ENCODE measurements around the gene HMX1. TPM values are rescaled to one million over a fixed set of nuclear protein-coding genes. Genes with fewer than 3 reads are reported as not detected.

HMX1 gene
- total RNA-seq, 1 experiment from 2014 or later, result not detected

DNA sequence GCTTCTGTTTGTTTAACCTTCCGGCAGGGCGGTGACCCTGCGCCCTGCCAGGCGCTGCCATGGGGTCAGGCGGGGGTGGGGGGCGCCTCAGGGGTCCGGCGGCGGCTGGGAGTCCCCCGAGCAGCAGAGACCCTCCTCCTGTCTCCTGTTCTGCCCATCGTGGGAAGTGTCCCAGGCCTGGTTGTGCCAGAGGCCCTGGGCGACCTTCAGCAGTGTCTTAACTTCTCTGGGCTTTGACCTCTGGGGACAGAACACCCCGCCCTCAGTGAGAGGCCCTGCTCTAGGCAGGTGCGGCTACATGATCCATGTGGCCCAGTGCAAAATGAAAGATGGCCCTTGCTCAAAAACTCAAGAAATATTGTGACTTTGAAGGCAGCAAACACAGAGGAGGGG, 22.8 kb upstream of the HMX1 start:
- intact Hi-C loops (cut with micrococcal nuclease), result no loop called here
- TF ChIP-seq, protein P1, sequence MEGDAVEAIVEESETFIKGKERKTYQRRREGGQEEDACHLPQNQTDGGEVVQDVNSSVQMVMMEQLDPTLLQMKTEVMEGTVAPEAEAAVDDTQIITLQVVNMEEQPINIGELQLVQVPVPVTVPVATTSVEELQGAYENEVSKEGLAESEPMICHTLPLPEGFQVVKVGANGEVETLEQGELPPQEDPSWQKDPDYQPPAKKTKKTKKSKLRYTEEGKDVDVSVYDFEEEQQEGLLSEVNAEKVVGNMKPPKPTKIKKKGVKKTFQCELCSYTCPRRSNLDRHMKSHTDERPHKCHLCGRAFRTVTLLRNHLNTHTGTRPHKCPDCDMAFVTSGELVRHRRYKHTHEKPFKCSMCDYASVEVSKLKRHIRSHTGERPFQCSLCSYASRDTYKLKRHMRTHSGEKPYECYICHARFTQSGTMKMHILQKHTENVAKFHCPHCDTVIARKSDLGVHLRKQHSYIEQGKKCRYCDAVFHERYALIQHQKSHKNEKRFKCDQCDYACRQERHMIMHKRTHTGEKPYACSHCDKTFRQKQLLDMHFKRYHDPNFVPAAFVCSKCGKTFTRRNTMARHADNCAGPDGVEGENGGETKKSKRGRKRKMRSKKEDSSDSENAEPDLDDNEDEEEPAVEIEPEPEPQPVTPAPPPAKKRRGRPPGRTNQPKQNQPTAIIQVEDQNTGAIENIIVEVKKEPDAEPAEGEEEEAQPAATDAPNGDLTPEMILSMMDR (IDR thresholded peaks at IDR 0.05; ENCODE audit: unreplicated experiment), result no peak
- no TSS peak for BruUV-seq (replicated peaks)
- Mint-ChIP-seq H3K4me3 (ENCODE audit: unreplicated experiment) (no peak overlapping the region), H3K36me3 (ENCODE audit: insufficient read depth, unreplicated experiment) (no peaks in the 10 kb centered on the region), H3K27ac (ENCODE audit: low read depth, unreplicated experiment) (no peak overlapping the region), H3K9me3 (ENCODE audit: unreplicated experiment) (no peaks in the 10 kb centered on the region), H3K27me3 (ENCODE audit: insufficient read depth, unreplicated experiment) (no peaks in the 10 kb centered on the region), H3K4me1 (ENCODE audit: insufficient read depth, unreplicated experiment) (no peaks in the 10 kb centered on the region)
- no peak for DNase-seq (ENCODE audit: unreplicated experiment)
- POLR2A ChIA-PET, result no interaction called here
- CTCF ChIA-PET, result no interaction called here

- no peak overlapping the region for H3K4me3 Mint-ChIP-seq (ENCODE audit: unreplicated experiment)
Observed at GRCh38 chr4:8893624-8894423, 22.2 kb upstream of the HMX1 start.

DNA sequence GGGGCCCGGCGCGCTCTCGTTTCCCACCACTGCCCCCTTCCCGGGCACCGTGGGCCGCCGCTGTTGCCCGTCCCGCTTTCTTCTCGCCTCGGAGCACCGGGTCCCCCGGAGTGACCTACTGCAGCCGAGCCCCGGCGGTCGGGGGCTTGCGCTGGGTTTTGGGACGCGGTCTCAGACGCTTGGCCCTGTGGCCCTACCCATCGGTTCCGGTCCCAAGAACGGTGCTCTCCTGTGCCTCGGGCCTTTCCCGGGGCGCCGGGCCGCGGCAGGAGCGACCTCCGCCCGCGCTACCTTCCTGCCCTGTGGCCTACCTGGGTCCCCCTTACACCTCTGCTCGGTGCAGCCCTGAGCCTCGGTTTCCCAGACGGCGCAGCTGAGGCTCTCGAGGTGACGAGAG, 21.6 kb upstream of the HMX1 start:
- DNase-seq (ENCODE audit: unreplicated experiment), result no peak
- no peaks in the 10 kb centered on the region for H3K27me3 Mint-ChIP-seq (ENCODE audit: insufficient read depth, unreplicated experiment)
- no peaks in the 10 kb centered on the region for H3K4me1 Mint-ChIP-seq (ENCODE audit: insufficient read depth, unreplicated experiment)
- POLR2A ChIA-PET, result no interaction called here
- intact Hi-C loops (cut with micrococcal nuclease), result no loop called here
- H3K27ac Mint-ChIP-seq (ENCODE audit: low read depth, unreplicated experiment), result no peak overlapping the region
- no peaks in the 10 kb centered on the region for H3K36me3 Mint-ChIP-seq (ENCODE audit: insufficient read depth, unreplicated experiment)
- no peak overlapping the region for H3K4me3 Mint-ChIP-seq (ENCODE audit: unreplicated experiment)
- H3K9me3 Mint-ChIP-seq (ENCODE audit: unreplicated experiment), result no peaks in the 10 kb centered on the region
- no TSS peak for BruUV-seq (replicated peaks)
- CTCF ChIA-PET, result no interaction called here
- TF ChIP-seq, protein P1 (IDR thresholded peaks at IDR 0.05; ENCODE audit: unreplicated experiment), result no peak

More at GRCh38 chr4:8893624-8894423, 22.2 kb upstream of the HMX1 start:
- Mint-ChIP-seq H3K9me3 (ENCODE audit: unreplicated experiment) (no peaks in the 10 kb centered on the region), H3K27me3 (ENCODE audit: insufficient read depth, unreplicated experiment) (no peaks in the 10 kb centered on the region), H3K36me3 (ENCODE audit: insufficient read depth, unreplicated experiment) (no peaks in the 10 kb centered on the region), H3K27ac (ENCODE audit: low read depth, unreplicated experiment) (no peak overlapping the region), H3K4me1 (ENCODE audit: insufficient read depth, unreplicated experiment) (no peaks in the 10 kb centered on the region)
- TF ChIP-seq, protein P1 (IDR thresholded peaks at IDR 0.05; ENCODE audit: unreplicated experiment), result no peak
- DNase-seq (ENCODE audit: unreplicated experiment), result no peak
- BruUV-seq (replicated peaks), result no TSS peak
- ChIA-PET CTCF (no interaction called here), POLR2A (no interaction called here)
- intact Hi-C loops (cut with micrococcal nuclease), result no loop called here

DNA sequence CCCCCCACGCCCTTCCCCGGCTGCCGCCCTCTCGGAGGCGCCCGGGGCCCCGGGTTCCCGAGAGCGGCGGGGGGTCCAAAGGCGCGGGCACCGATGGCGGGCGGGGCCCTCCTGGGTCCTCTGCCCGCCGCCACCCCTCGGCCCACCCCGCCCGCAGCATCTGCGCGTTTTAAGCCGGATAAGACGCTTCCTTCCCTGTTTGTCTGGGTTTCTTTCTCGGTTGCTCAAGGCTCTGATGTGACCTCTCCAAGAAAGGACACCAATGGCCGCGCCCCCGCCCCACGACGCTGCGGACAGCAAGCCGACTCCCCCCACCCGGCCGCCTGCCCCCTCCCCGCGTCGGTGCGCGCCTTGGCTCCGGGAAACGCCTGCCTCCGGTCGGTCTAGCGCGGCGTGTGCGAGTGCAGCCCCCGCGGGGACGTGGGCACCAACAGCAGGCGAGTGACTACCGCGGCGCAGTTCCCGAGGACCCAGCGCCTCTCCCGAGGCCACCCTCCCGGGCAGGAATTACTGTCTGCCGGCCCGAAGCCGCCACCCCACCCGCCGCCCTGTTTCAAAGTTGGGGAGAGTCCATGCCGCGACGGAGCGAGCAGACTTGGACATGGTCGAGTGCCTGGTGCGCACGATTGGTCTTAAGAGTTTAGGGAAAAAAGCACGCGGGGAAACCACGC, 21.1 kb upstream of the HMX1 start:
- H3K4me3 Mint-ChIP-seq (ENCODE audit: unreplicated experiment), result no peak overlapping the region
- no peaks in the 10 kb centered on the region for H3K27me3 Mint-ChIP-seq (ENCODE audit: insufficient read depth, unreplicated experiment)
- no peak for DNase-seq (ENCODE audit: unreplicated experiment)
- H3K9me3 Mint-ChIP-seq (ENCODE audit: unreplicated experiment), result no peaks in the 10 kb centered on the region
- TF ChIP-seq, protein P1 (IDR thresholded peaks at IDR 0.05; ENCODE audit: unreplicated experiment), result no peak
- no peaks in the 10 kb centered on the region for H3K36me3 Mint-ChIP-seq (ENCODE audit: insufficient read depth, unreplicated experiment)
- intact Hi-C loops (cut with micrococcal nuclease), result no loop called here
- no peak overlapping the region for H3K27ac Mint-ChIP-seq (ENCODE audit: low read depth, unreplicated experiment)
- CTCF ChIA-PET, result interaction anchor here (0.7 kb wide), 1 partner anchor 285 kb away, joined by 3 read pairs; no protein-coding TSS in a partner anchor
- H3K4me1 Mint-ChIP-seq (ENCODE audit: insufficient read depth, unreplicated experiment), result no peaks in the 10 kb centered on the region
- POLR2A ChIA-PET, result no interaction called here
- no TSS peak for BruUV-seq (replicated peaks)
